Epithelial cell of esophagus (primary cell): ENCODE data around the gene TNIK.
A peak's percentile ranks its signal among the peaks of the same experiment; 100 is the strongest.

ENCODE experiments used
- DNase-seq: peaks from one replicate; pipeline ENCODE4 v3.0.0; 2010; ENCODE audit warnings: low read depth
- H3K4me3 ChIP-seq: 2 replicates; pipeline ENCODE4 v1.5.1; 2011; ENCODE audit warnings: mild to moderate bottlenecking, low read length, control low read depth
- TF ChIP-seq, protein P1 (sequence below): IDR thresholded peaks from 2 replicates; pipeline ENCODE4 v1.5.1; 2011; ENCODE audit warnings: low read depth, mild to moderate bottlenecking, low read length, control low read depth, inconsistent platforms; ENCODE audit not compliant: insufficient read depth; ENCODE audit errors: missing control alignments

TNIK gene

DNA sequence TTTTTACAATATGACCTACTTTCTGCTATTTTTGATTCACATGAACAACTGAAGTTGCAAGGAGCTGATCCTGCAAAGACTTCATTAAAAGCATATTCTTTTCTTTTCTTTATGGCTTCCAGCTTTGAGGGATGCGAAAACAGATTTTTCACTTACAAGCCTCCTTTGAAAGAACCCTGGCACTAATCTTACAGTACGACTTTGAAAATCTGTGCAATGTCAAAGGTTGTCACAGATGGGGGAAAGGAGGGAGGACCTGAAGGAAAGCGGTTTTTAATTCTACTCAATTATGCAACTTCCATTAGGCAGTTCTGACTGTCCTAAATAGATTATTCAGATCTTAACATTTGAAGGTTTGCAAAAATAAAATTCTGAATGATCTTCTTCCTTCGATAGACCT, 130.5 kb downstream of the TNIK start:
- no peak for DNase-seq
- H3K4me3 ChIP-seq = no peak overlapping the region
- TF ChIP-seq, protein P1, sequence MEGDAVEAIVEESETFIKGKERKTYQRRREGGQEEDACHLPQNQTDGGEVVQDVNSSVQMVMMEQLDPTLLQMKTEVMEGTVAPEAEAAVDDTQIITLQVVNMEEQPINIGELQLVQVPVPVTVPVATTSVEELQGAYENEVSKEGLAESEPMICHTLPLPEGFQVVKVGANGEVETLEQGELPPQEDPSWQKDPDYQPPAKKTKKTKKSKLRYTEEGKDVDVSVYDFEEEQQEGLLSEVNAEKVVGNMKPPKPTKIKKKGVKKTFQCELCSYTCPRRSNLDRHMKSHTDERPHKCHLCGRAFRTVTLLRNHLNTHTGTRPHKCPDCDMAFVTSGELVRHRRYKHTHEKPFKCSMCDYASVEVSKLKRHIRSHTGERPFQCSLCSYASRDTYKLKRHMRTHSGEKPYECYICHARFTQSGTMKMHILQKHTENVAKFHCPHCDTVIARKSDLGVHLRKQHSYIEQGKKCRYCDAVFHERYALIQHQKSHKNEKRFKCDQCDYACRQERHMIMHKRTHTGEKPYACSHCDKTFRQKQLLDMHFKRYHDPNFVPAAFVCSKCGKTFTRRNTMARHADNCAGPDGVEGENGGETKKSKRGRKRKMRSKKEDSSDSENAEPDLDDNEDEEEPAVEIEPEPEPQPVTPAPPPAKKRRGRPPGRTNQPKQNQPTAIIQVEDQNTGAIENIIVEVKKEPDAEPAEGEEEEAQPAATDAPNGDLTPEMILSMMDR = no peak

DNA sequence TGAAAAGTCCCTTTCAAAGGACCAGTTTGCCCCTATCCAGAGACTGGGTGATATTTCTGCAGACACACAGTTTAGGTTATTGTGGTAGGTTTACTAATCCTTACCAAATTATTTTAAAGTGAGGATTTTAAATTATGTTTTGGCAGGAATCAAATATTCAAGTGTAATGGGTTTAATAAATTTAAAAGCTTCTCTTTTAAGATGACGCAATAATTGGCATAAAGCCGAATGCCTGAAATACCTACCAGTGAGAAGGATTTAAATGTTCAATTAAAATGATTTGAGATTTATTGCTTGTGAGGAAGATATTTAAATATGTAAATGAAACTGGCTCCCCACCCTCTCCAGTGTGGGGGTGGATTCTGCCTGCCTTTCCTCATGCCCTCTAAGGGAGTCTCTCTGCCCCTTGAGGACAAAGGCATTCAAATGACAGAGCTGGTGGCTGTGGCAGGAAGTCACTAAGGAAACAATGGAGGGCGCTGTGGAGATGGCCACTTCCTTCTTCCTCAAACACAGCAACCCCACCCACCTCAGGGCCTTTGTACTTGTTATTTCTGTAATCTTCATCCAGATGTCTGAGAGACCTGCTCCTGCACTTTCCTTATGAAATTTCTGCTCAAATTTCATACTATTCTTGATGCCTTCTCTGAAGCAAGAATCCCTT, 131.7 kb downstream of the TNIK start:
- H3K4me3 ChIP-seq = no peak overlapping the region
- peak; percentile 21 for DNase-seq
- TF ChIP-seq, protein P1 = no peak

DNA sequence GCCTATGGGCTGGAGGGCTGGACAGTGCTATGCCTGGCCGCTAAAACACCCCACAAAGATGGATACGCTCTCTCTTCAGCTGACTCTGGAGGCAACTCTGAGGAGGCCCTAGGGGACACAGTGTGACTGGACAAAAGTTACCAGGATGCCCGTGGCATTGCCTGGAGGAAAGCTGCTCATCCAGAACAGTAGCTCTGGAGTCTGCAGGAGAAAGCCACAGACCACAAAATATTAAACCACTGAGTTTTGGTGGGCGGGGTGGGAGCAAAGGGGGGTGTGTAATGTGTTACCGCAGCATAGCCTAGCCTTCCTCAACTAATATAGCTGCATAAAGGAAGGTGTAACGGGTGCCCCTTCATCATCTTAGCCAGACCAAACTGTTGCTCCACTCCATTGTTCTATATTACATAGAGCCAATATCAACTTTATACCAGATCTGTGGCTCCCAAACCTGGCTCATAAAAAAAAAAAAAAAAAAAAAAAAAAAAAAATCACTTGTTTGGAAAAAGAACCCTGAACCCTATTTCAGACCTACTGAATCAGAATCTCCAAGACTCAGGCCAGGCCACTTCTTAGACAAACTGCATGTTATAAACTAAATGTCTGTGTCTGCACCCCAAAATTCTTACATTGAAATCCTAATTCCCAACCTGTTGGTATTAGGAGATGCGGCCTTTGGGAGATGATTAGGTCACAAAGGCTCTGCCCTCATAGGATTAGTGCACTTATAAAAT, 132.6 kb downstream of the TNIK start:
- TF ChIP-seq, protein P1 = no peak
- no peak for DNase-seq
- no peak overlapping the region for H3K4me3 ChIP-seq

DNA sequence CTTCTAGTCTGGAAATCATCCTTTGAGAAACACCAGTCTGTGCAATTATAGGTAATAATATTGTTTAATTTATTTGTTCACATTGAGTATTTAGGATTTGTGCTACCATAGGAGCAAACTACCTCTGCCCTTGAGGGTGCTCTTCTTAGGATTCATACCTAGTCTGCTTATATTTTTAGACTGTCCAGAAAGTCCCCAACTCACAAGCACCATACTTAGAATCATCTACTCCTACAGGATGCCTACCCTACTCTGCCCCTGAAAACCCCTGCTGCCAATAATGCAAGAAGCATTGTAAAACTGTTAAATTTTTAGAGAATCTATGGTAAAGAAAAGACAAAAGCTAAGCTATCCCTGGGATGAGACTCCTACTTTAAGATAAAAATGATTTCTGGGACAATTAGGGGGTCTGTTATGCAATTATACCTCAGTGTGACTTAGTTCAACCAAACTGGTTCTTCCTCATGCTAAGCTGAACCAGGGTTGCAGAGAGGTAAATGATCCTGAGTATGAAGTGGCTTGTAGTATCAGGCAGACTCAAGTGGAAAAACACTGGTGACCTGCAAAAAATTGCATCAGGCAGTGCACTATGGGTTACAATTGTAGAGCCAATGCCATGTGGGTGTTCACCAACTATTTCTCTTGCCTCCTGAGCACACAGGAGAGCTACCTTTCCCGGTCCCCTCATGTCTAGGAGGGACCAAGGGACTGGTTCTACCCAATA, 133.3 kb downstream of the TNIK start:
- TF ChIP-seq, protein P1 = no peak
- no peak for DNase-seq
- no peak overlapping the region for H3K4me3 ChIP-seq

DNA sequence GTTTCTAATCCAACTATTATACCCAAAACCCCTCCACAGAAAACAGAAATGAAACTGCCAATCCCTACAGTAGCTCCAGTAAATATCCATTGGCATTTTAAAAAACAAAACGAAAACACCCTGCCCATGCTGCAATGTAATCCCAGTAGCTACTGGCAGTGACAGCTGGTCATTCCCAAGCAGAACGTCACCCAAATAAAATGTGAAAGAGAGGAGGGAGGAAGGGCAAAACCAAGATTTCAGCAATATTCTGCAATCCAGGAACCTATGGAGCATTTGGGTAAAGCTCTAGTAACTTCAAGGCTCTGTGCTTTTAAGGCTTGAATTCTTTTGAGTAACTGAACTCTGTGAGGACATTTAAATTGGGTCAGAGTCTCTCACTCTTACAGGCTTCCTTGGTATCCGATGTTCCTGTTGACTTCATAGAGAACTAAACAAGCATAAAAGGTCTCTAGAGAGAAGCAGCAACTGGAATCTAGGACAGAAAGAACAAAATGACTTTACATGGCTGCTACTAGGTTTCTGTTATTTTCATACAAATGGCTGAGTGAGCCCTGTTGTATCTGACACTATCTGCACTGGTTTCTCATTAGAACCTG, 136.2 kb downstream of the TNIK start:
- H3K4me3 ChIP-seq = no peak overlapping the region
- no peak for DNase-seq
- TF ChIP-seq, protein P1 = no peak

DNA sequence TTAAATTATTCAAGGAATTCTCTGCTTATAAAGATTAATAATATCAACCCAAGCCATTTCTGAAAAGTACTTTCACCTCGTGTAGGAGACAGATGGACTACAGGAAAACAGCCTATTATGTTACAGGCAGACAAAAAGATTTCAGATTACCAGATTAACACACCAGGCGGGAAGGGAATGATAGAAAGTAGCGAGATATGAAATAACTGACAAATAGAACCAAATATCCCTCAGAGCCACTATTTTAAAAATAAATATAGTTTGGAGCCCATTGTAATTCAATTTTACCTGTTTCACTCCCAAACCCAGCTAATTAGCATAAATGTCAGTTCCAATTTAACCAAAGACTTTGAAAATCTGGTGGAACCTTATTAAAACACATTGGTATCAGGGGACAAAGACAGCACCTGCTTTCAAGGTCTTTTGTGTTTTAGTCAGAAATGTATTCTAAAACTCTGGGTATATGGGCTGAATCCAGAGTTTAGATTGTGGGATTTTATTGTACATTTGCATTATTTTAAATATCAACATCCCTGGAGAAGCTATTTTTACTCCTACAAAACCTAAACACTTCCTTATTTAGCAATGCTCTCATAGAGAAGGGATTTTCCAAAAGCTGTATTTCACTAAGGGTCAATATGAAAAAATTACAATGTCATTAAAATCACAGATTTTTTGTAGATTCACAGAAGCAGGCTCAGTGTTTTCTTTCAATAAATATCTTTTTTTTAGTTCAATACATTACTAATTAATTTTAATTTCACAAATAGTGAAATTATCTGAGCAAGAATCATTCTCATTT, 138.4 kb downstream of the TNIK start:
- DNase-seq = no peak
- TF ChIP-seq, protein P1 = no peak

More for the DNA sequence above, 138.4 kb downstream of the TNIK start:
- no peak overlapping the region for H3K4me3 ChIP-seq
